Kidney capillary endothelial cell (primary cell): Measurements from ENCODE around the gene RAB11FIP4.

Experiments used
- DNase-seq: peaks from one replicate; pipeline ENCODE4 v3.0.0-alpha.2; 2018; ENCODE audit warnings: low spot score

Gene RAB11FIP4

GRCh38 chr17:31497994-31498826 lies 106.7 kb downstream of the RAB11FIP4 start:
- no peak for DNase-seq

- no peak for DNase-seq
These were observed 108.5 kb downstream of the RAB11FIP4 start for GRCh38 chr17:31499771-31500554.

- DNase-seq: no peak
These were observed 115.0 kb downstream of the RAB11FIP4 start for GRCh38 chr17:31506517-31506916.

- DNase-seq: no peak
These were observed 117.0 kb downstream of the RAB11FIP4 start for GRCh38 chr17:31508288-31509094.

GRCh38 chr17:31509095-31509804 lies 117.8 kb downstream of the RAB11FIP4 start:
- no peak for DNase-seq

GRCh38 chr17:31509805-31510177 lies 118.3 kb downstream of the RAB11FIP4 start:
- no peak for DNase-seq

GRCh38 chr17:31510308-31511194 lies 119.1 kb downstream of the RAB11FIP4 start:
- DNase-seq: no peak

GRCh38 chr17:31511195-31511578 lies 119.7 kb downstream of the RAB11FIP4 start:
- no peak for DNase-seq

DNA sequence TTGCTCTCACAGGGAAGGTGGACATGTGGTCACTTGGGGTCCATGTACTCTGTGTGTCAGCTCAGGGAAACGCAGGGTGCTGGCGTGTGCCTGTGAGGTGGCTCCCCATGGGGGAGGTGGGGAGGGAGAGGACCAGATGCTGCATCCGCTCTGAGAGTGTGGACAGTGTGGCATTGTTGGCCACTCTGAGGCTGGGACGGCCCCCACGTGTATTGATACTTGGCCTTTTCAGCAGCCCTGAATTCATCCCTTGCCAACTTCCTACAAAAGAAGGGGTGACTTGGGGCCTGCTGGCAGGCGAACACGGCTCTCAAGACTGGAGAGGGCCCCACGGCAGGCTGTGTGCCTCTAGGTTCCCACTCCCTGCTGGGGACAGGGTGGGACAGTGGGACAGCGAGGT lies 120.1 kb downstream of the RAB11FIP4 start:
- no peak for DNase-seq

GRCh38 chr17:31512104-31512740 lies 120.7 kb downstream of the RAB11FIP4 start:
- no peak for DNase-seq

- no peak for DNase-seq
These were observed 121.3 kb downstream of the RAB11FIP4 start for GRCh38 chr17:31512796-31513195.

GRCh38 chr17:31513731-31514427 lies 122.4 kb downstream of the RAB11FIP4 start:
- DNase-seq: no peak

- DNase-seq: no peak
These were observed 123.8 kb downstream of the RAB11FIP4 start for GRCh38 chr17:31515267-31515666.

DNA sequence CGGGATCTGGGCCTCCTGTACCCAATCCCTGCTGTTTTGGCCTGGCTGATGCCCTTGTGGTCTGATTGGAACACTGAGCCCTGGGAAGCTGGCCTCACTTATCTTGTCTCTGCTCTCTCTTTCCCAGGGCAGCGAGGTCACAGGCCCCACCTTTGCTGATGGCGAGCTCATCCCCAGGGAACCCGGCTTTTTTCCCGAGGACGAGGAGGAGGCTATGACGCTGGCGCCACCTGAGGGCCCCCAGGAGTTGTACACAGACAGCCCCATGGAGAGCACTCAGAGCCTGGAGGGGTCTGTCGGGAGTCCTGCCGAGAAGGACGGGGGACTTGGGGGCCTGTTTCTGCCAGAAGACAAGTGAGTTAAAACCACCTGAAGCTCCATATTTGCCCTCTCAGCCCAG lies 126.0 kb downstream of the RAB11FIP4 start:
- no peak for DNase-seq

GRCh38 chr17:31518478-31518877 lies 127.0 kb downstream of the RAB11FIP4 start:
- DNase-seq: no peak

DNA sequence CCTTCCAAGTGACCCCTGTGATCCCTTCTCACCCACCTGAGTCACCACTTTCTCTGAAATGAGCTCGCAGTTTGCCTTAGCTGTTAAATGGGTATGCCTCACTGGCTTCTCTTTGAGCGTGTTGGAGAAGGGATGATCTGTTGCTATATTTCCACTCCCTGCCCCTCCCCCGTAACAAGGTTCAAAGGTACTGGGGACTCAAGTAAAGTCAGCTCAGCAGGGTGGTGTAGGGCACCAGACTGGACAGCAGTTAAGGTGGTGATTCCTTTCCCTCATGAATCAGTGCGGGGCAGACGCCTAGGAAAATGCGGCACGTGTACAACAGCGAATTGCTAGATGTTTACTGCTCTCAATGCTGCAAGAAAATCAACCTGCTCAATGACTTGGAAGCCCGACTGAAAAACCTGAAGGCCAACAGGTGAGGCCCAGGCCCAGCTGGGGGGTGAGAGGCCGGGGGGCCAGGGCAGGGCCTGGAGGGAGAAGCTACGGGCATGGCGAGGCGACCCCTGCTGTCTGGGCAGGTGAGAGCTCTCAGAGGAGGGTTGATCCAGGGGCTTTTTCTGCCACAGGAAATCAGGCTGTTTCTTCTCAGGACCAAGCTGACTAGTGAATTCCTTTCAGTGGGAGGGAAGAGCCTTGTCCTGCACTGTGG lies 130.3 kb downstream of the RAB11FIP4 start:
- DNase-seq: no peak

DNA sequence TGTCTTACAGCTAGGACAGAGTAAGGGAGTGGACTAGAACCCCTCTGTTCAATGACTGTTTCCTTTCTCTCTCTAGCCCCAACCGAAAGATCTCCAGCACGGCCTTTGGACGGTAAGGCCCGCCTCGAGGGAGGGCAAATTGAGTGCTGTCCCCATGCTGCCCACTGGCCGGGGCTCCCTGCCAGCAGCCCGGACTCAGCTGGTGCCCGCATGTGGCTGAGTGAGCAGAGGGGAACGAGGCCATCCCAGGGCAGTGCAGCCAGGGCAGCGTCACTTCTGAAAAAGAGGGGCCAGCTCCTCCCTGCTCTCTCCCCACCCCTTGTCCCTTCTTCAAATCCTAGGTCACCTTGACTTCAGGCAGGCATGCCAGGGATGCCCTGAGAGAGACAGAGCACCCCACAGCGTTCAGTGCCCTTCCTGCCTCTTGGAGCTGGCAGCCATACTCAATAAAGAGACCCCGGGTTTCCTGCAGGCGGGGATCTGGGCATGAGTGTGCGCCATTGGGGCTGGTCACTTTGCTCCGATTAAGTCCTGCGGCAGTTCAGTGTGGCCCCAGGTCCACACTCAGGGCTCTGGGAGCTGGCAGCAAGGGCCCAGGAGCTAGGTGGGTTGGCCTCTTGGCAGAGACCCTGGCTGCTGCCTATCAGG lies 130.9 kb downstream of the RAB11FIP4 start:
- DNase-seq: no peak

DNA sequence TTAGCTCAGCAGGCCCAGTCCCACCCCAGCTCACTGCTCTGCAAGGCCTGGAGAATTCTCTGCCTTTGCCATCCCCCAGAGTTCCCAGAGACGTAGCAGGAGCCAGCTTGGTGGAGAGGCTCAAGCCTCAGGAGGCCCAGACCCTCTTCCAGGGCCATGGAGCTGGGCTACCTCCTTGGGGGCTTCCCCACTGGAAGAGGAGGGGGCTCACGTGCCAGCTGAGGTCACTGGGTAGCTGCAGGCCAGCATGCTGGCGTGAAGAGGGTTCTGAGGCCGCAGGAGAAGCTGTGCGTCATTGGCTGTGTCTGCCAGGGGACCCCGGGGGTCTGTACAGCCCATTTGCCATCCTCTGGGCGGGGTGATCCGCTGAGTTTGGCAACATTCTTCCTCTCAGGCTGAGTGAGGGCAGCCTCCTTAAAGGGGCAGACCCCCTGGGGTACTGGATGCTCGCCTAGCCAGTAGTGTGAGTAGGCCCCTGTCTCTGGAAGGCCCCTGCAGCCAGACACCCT lies 131.6 kb downstream of the RAB11FIP4 start:
- DNase-seq: no peak
